Chondrocyte (in vitro differentiated cells): ENCODE results near the gene NEDD4L. TPM values are rescaled to one million over a fixed set of nuclear protein-coding genes. Genes with fewer than 3 reads are reported as not detected.

Experiments used
- DNase-seq: peaks from one replicate; pipeline ENCODE4 v3.0.0; 2021; ENCODE audit warnings: mixed read lengths, low spot score
- H3K27ac Mint-ChIP-seq: one replicate; pipeline ENCODE4 v1.8.0; 2021; ENCODE audit warnings: mild to moderate bottlenecking, moderate library complexity, mixed read lengths; ENCODE audit not compliant: unreplicated experiment
- H3K27me3 Mint-ChIP-seq: 2 replicates; pipeline ENCODE4 v1.8.0; 2021; ENCODE audit warnings: low read depth, mixed read lengths
- H3K36me3 Mint-ChIP-seq: 2 replicates; pipeline ENCODE4 v1.8.0; 2021; ENCODE audit warnings: low read depth, mixed read lengths
- H3K4me1 Mint-ChIP-seq: 2 replicates; pipeline ENCODE4 v1.8.0; 2021; ENCODE audit warnings: low read depth, mild to moderate bottlenecking, mixed read lengths
- H3K4me3 Mint-ChIP-seq: one replicate; pipeline ENCODE4 v1.8.0; 2021; ENCODE audit warnings: mild to moderate bottlenecking, moderate library complexity, mixed read lengths; ENCODE audit not compliant: unreplicated experiment
- H3K9me3 Mint-ChIP-seq: 2 replicates; pipeline ENCODE4 v1.8.0; 2021; ENCODE audit warnings: low read depth, mixed read lengths
- total RNA-seq: library from RNA; stranded (reverse); gene quantifications from 3 replicates; pipeline ENCODE4 v1.2.1, GENCODE V29; 2021
- TF ChIP-seq, protein P1 (sequence below): fragments of 200-600 bp; sonication (generic); IDR thresholded peaks from 2 replicates; pipeline ENCODE4 v1.5.0; 2021; ENCODE audit warnings: antibody characterized with exemption, mild to moderate bottlenecking, moderate library complexity

The NEDD4L gene
- total RNA-seq, 1 donor from 2014 or later, result 25.8 TPM

DNA sequence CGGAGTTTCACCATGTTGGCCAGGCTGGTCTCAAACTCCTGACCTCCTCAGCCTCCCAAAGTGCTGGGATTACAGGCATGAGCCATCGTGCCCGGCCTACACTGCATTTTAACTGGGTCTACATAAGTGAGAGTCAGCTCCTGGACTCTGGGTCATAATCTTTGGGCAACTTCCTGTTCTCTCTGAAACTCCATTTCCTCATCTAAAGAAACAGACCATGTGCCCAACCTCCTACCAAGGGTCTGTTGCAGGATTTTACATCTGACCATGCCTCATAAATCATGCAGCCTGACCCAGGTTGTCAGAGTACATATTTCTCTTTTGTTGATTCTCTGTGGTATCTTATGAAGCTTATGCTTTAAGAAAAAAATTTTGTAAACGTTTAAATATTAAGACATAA is 304.5 kb downstream of the NEDD4L start:
- Mint-ChIP-seq H3K4me3 (no peak overlapping the region), H3K36me3 (peaks cover 5% of the 10 kb centered on the region), H3K9me3 (no peaks in the 10 kb centered on the region), H3K4me1 (no peaks in the 10 kb centered on the region), H3K27me3 (no peaks in the 10 kb centered on the region), H3K27ac (no peak overlapping the region)
- no peak for DNase-seq
- TF ChIP-seq, protein P1, sequence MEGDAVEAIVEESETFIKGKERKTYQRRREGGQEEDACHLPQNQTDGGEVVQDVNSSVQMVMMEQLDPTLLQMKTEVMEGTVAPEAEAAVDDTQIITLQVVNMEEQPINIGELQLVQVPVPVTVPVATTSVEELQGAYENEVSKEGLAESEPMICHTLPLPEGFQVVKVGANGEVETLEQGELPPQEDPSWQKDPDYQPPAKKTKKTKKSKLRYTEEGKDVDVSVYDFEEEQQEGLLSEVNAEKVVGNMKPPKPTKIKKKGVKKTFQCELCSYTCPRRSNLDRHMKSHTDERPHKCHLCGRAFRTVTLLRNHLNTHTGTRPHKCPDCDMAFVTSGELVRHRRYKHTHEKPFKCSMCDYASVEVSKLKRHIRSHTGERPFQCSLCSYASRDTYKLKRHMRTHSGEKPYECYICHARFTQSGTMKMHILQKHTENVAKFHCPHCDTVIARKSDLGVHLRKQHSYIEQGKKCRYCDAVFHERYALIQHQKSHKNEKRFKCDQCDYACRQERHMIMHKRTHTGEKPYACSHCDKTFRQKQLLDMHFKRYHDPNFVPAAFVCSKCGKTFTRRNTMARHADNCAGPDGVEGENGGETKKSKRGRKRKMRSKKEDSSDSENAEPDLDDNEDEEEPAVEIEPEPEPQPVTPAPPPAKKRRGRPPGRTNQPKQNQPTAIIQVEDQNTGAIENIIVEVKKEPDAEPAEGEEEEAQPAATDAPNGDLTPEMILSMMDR, result no peak

DNA sequence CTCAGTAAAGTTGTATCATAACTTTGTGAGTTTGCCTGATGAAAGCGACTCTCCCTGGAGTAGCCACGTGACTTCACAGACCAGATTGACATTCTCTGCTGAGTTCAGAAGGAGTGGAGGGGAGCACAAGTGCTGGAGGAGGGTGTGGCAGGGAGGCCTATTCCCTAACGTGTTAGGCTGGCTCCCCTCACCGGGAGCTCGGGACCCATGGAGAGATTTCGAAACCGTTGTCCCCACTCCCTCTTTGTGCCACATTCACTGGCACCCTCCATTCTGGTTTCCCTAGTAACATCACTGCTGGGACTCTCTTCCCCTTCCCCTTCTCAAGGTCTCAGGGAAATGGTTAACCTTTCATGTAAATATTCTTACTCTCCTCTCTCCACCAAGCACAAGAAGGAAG is 304.9 kb downstream of the NEDD4L start:
- H3K4me3 Mint-ChIP-seq, result no peak overlapping the region
- H3K4me1 Mint-ChIP-seq, result no peaks in the 10 kb centered on the region
- TF ChIP-seq, protein P1, result no peak
- H3K27ac Mint-ChIP-seq, result no peak overlapping the region
- H3K27me3 Mint-ChIP-seq, result no peaks in the 10 kb centered on the region
- DNase-seq, result no peak
- peaks cover 5% of the 10 kb centered on the region for H3K36me3 Mint-ChIP-seq
- H3K9me3 Mint-ChIP-seq, result no peaks in the 10 kb centered on the region

GRCh38 chr18:58349650-58350049 is 305.6 kb downstream of the NEDD4L start:
- H3K27ac Mint-ChIP-seq, result no peak overlapping the region
- DNase-seq, result no peak
- peaks cover 5% of the 10 kb centered on the region for H3K36me3 Mint-ChIP-seq

GRCh38 chr18:58350526-58350925 is 306.5 kb downstream of the NEDD4L start:
- H3K4me3 Mint-ChIP-seq, result no peak overlapping the region
- H3K27ac Mint-ChIP-seq, result no peak overlapping the region
- TF ChIP-seq, protein P1, result no peak
- H3K36me3 Mint-ChIP-seq, result peaks cover 5% of the 10 kb centered on the region
- H3K27me3 Mint-ChIP-seq, result no peaks in the 10 kb centered on the region
- no peak for DNase-seq
- H3K4me1 Mint-ChIP-seq, result no peaks in the 10 kb centered on the region
- H3K9me3 Mint-ChIP-seq, result no peaks in the 10 kb centered on the region

More at GRCh38 chr18:58349650-58350049, 305.6 kb downstream of the NEDD4L start:
- TF ChIP-seq, protein P1, result no peak
- no peaks in the 10 kb centered on the region for H3K27me3 Mint-ChIP-seq
- no peaks in the 10 kb centered on the region for H3K4me1 Mint-ChIP-seq
- H3K9me3 Mint-ChIP-seq, result no peaks in the 10 kb centered on the region
- no peak overlapping the region for H3K4me3 Mint-ChIP-seq

- Mint-ChIP-seq H3K36me3 (peaks cover 5% of the 10 kb centered on the region), H3K4me1 (no peaks in the 10 kb centered on the region), H3K4me3 (no peak overlapping the region), H3K9me3 (no peaks in the 10 kb centered on the region), H3K27me3 (no peaks in the 10 kb centered on the region), H3K27ac (no peak overlapping the region)
- TF ChIP-seq, protein P1, result no peak
- no peak for DNase-seq
Measured at GRCh38 chr18:58351776-58352175, 307.8 kb downstream of the NEDD4L start.
